ENCODE measurements around the gene CPO. TPM values are rescaled to one million over a fixed set of nuclear protein-coding genes. Genes with fewer than 3 reads are reported as not detected.

Gene CPO
- total and polyA plus RNA-seq, 9 of the 15 experiments (the other 6 are each of a cell fraction or from before 2014, with no cell fraction given), result not detected

GRCh38 chr2:206955253-206955652 is 15.9 kb downstream of the CPO start (continued):
- no peak for TF ChIP-seq ZNF551 (CRISPR knock-in tag; IDR thresholded peaks at IDR 0.05)

- H3K4me3 ChIP-seq, result no peak overlapping the region
- ChIA-PET POLR2A (no interaction called here), CTCF (ENCODE audit: low intra/inter-chr PET ratio) (no interaction called here)
- no peaks in the 10 kb centered on the region for H4K20me1 ChIP-seq (replicated peaks; ENCODE audit: control insufficient read depth, insufficient read depth, low read length)
- H3K4me2 ChIP-seq (ENCODE audit: insufficient read depth, low read length), result no peak overlapping the region
- no TSS peak for BruUV-seq (replicated peaks)
- H3K36me3 ChIP-seq (ENCODE audit: control insufficient read depth, insufficient read depth, low read length), result no peaks in the 10 kb centered on the region
- H3K27me3 ChIP-seq (ENCODE audit: control insufficient read depth in 2 of 2, insufficient read depth in 2 of 2, low read length in 2 of 2), result no peaks in the 10 kb centered on the region
- 0% methylated on average over 3 of the region's 3 CpGs for WGBS (ENCODE audit: insufficient coverage, low coverage, missing lambda C conversion rate)
- intact Hi-C loops (cut with micrococcal nuclease), result no loop called here
- DNase-seq (ENCODE audit: extremely low read depth in 1 of 4, low spot score in 3 of 4) (no peak), FAIRE-seq (no peak), ATAC-seq (no peak)
- in situ Hi-C loops (cut with MboI), result no loop called here
- TF ChIP-seq GTF2B (IDR thresholded peaks at IDR 0.05; ENCODE audit: extremely low read depth, insufficient read length) (no peak), POU5F1 (IDR thresholded peaks at IDR 0.05; ENCODE audit: borderline replicate concordance, low read depth, low read length, partially characterized antibody) (no peak), ZC3H8 (IDR thresholded peaks at IDR 0.05) (no peak), HCFC1 (IDR thresholded peaks at IDR 0.05; ENCODE audit: low read depth, low read length) (no peak), ZNF408 (CRISPR knock-in tag; IDR thresholded peaks at IDR 0.05; ENCODE audit: low read depth) (no peak), RHOXF2B (CRISPR knock-in tag; conservative IDR thresholded peaks at IDR 0.05) (no peak)
- H3K9me3 ChIP-seq (replicated peaks; ENCODE audit: control insufficient read depth, insufficient read depth, low read depth, low read length), result no peaks in the 10 kb centered on the region
- H3K4me1 ChIP-seq (replicated peaks in 1 of 2; ENCODE audit: control insufficient read depth in 2 of 2, insufficient read depth in 2 of 2, low read length in 2 of 2), result no peaks in the 10 kb centered on the region
- H3K9ac ChIP-seq (ENCODE audit: insufficient read depth in 1 of 2, low read depth in 2 of 2, low read length in 2 of 2), result no peak overlapping the region
- H3K79me2 ChIP-seq (ENCODE audit: control insufficient read depth, insufficient read depth, low read length), result no peaks in the 10 kb centered on the region
- H2AFZ ChIP-seq (ENCODE audit: low read depth, low read length), result no peak overlapping the region
- H3K9me1 ChIP-seq (ENCODE audit: control insufficient read depth, insufficient read depth, low read length), result no peaks in the 10 kb centered on the region
- no peak overlapping the region for H3K27ac ChIP-seq (ENCODE audit: extremely low read depth, low read depth, low read length)
These were observed 18.9 kb downstream of the CPO start for GRCh38 chr2:206958261-206958660.
